ENCODE results near the gene NOXRED1.
A peak's percentile ranks its signal among the peaks of the same experiment; 100 is the strongest.

The NOXRED1 gene

DNA sequence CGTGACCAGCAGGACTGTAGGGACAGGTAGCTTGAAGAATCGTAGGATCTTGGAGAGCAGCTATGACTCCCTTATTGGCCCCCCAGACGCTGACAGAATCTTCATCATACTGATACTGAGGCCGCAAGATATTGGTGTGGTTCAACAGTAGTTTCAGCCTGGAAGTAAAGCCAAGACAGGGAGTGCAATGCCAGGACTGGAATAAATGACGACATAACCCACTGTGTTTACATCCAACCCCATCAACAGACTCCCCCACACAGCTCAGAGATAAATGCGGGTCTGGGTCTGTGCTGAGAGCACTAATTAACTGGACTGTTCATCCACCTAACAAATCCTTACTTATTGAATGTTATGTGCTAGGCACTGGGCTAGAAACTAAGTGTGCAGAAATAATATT, 16.6 kb downstream of the NOXRED1 start:
- no peak for DNase-seq

- no peak for DNase-seq
Observed at GRCh38 chr14:77406086-77406485, 17.2 kb downstream of the NOXRED1 start.

GRCh38 chr14:77403768-77404167, 19.6 kb downstream of the NOXRED1 start:
- DNase-seq = no peak

- no peak for DNase-seq
Observed at GRCh38 chr14:77400216-77400615, 23.1 kb downstream of the NOXRED1 start.

- DNase-seq = no peak
Observed at GRCh38 chr14:77390188-77390587, 33.1 kb downstream of the NOXRED1 start.

- DNase-seq = no peak
Observed at GRCh38 chr14:77378701-77379100, 44.6 kb downstream of the NOXRED1 start.

GRCh38 chr14:77377502-77377844, 45.9 kb downstream of the NOXRED1 start:
- DNase-seq = no peak

GRCh38 chr14:77376771-77377501, 46.4 kb downstream of the NOXRED1 start, which contains the start of the genes SAMD15 and TMED8:
Gene SAMD15, plus strand, starts transcription at chr14:77377379. Its CDS starts 40 bp downstream, at chr14:77377419.
Gene TMED8, minus strand, starts transcription at chr14:77377094. Its CDS starts 41 bp downstream, at chr14:77377053.
- DNase-seq = peak; percentile 69

DNA sequence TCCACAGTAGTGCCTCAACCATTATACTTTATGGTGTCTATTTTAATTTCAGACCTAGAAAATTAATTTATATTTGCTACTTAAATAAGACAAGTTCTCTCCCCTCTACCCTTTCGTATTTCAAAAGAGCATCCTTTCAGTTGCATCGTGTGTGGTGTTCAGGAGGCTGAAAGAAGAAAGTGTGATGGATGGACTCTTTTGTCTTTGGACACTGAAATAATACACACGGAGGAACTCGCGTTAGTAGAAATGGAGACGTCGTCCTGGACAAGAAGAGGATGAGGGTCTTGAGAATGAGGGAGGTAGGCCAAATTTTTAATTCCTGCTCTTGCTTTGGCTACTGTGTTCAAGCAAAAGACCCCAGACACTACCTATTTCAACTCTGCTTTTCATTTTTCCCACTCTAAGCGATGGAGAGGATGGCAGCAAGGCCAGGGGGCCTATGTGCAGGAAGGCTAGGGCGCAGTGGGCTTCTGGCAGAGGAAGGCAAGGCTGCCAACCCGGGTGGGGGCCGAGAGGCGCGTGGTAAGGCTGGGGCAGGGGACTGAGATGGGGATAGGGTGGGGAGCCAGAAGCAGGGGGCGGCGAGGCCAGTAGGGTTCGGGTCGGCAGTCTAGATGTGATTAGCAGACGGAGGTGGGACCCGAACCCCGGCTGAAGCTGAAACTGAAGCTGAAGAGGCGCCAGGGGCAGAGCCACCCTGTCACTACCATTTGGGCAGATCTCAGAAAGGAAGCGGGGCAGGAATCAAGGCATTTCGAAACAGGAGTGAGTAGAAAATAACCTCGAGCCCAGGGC, 47.2 kb downstream of the NOXRED1 start:
- peak; percentile 35 for DNase-seq

- no peak for DNase-seq
Observed at GRCh38 chr14:77375164-77375950, 48.0 kb downstream of the NOXRED1 start.

DNA sequence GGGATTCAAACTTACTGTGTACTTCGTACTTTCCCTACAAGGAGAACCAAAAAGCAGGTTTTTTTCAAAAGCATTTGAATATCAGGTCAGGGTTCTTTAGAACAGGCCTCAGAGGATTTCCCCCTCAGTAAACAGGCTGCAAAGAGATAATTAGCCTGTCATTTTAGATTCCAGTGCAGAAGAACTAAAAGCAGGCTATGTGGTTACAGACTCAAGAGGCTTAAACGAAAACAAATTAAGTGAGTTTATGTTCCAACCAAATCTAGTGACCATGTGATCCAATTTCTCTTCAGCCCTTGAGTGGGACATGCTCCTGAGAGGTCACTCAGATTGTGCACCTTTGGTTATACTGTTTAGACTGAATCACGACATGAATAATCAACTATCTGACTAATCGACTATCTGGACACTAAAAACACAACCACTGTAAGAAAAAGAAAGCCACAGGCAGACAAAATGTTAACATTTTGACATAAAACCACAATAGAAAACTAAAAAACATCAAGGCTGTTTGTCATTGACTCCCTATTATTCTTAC, 51.0 kb downstream of the NOXRED1 start:
- no peak for DNase-seq

- DNase-seq = no peak
Observed at GRCh38 chr14:77369285-77369684, 54.0 kb downstream of the NOXRED1 start.

DNA sequence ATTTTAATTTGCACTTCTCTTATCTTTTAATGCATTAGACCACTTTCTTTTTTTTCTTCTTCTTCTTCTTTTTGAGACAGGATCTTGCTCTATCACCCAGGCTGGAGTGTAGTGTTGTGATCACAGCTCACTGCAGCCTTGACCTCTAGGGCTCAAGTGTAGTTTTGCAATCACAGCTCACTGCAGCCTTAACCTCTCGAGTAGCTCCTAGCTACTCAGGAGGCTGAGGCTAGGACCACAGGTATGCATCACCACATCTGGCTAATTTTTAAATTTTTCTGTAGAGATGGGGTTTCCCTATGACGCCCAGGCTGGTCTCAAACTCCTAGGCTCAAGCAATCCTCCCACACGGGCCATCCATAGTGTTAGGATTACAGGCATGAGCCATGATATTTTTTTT, 59.2 kb downstream of the NOXRED1 start:
- DNase-seq = no peak

GRCh38 chr14:77359626-77360025, 63.7 kb downstream of the NOXRED1 start:
- DNase-seq = no peak

- no peak for DNase-seq
Observed at GRCh38 chr14:77356899-77357298, 66.4 kb downstream of the NOXRED1 start.

DNA sequence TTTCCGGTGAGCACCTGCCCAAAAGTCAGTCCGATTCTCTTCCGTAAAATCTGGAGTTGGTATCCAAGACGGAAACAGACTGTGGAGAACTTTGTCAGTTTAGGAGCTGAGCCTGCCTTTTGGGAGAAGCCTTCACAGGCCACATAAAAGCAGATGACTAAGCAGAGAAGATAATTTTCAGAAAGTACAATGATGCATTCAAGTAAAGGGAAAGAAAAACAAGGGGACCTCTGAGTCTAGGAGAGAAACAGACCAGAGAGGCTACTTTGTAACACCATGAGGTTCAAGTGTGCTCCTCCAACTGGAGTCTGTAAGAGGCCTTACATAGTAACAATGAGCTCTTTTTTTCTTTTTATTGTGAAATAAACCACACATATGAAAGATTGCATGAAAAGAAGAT, 67.5 kb downstream of the NOXRED1 start:
- DNase-seq = no peak

DNA sequence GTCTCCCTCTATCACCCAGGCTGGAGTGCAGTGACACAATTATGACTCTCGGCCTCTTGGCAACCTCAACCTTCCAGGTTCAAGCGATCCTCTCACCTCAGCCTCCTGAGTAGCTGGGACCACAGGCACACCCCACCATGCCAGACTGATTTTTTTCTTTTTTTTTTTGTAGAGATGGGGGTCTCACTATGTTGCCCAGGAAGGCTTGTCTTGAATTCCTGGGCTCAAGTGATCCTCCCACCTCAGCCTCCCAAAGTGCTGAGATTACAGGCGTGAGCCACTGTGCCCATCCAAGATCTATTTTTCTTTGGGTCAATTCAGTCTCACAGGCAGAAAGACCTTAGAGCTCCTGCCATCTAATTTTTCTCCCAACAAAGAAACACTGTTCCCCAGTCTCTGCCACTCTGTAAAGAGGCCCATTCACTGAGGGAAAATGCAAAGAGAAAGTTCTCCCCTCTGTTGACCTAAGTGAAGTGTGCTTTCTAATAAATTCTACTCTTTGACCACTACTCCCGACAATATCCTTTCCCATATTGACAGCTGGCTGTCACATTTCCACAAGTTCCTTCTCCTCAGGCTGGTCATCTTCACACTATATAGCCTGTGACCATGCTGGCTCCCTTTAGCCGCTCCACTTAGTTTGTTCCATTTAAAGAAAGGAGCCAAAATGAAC, 69.7 kb downstream of the NOXRED1 start:
- DNase-seq = no peak

DNA sequence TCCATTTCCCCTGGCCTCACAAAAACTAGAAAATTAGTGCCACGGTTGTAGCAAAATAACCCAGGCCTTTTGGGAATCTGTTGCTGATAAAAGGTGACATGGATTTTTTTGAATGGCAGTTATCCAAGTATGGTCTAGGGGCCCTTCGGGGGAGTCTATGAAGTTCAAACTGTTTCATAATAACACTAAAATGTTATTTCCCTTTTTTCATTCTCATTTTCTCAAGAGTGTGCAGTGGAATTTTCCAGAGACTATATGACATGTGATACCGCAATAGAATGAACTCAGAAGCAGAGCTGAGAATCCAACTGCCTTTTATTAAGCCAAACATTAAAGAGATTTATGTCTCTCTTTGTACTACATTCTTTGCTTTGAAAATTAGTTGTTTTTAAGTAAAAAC, 75.6 kb downstream of the NOXRED1 start:
- no peak for DNase-seq

DNA sequence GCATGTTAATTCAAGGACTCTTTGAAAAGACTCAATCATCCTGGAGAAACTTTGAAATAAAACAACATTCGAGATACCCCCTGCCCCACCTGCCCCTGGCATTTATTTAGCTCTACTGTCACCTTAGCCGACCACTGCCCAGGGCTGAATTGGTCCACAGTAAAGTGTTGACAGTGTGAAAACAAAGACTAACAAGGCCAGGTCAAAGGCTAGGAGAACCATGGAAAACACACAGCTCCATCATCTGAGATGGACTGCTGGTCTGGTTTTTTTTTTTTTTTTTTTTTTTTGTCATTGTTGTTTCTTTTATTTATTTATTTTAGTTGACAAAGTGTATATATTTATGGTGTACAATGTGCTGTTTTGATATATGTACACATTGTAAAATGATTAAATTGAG, 76.8 kb downstream of the NOXRED1 start:
- DNase-seq = no peak

DNA sequence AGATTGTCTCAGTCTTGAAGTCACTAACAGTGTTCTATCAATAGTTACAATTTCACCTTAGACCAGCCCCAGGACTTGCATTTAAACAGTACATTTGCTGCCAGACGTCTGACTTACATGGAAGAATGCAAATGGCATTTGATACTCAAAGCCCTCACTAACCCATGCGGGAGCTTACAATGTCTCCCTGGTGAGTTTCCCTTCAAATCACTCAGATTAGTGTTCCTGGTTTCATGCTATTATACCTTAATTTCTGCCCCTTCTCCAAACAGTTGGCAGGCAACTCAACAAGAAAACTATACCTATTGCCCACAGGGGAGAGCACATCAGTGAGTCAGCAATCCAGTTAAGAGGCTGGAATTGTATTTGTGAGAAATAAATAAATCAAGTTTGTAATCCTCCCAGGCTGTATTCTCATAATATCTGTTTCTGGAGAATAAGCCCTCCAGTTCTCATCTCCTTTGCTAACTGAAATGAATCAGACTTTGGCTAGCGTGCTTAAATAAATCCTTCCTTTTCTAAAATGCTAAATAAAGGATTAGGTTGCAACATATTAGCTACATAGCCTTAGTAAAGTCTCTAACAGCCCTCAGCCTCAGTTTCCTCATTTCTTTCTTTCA, 78.8 kb downstream of the NOXRED1 start:
- no peak for DNase-seq

Data from NK-92 treated with Interleukin-12 subunit alpha and Interleukin-12 subunit beta, amount 100 ng/mL, for 24 hours (cell line).